K562 (cell line): ENCODE measurements around the gene GNAL. TPM values are rescaled to one million over a fixed set of nuclear protein-coding genes. Genes with fewer than 3 reads are reported as not detected.

Experiments used
- ATAC-seq: fragments of 200-7000 bp; cut with Tn5 transposase; 3 replicates; pipeline ENCODE4 v1.9.1; 2020; ENCODE audit warnings: moderate library complexity
- BruUV-seq: library from RNA; stranded (reverse); fragments of 400-500 nt; replicated peaks from 2 replicates; lab custom pipeline; 2021; lab: Mats Ljungman, UMichigan
- CTCF ChIA-PET: fragments of 300-600 bp; formaldehyde crosslinking; extraction: SDS; loops from one replicate; lab custom pipeline; 2021; ENCODE audit warnings: low intra/inter-chr PET ratio; lab: Yijun Ruan, JAX
- POLR2A ChIA-PET: fragments of 300-600, 350-650 bp; sonication (Branson Sonifier 250); formaldehyde crosslinking; extraction: SDS; loops from one replicate; lab custom pipeline; 2021; ENCODE audit warnings: antibody characterized with exemption, inconsistent platforms; lab: Yijun Ruan, JAX
- DNase-seq, 4 experiments: peaks; one replicate each; pipeline versions ENCODE4 v3.0.0 to v3.0.0-alpha.2; 2011 to 2018; ENCODE audit warnings: low spot score in 3 of 4, mixed read lengths in 3 of 4; ENCODE audit errors: extremely low read depth in 1 of 4
- FAIRE-seq: peaks from 2 replicates; lab custom pipeline; 2011; peaks lifted over from hg19 to GRCh38; lab: Jason Lieb, UNC
- H2AFZ ChIP-seq: 2 replicates; pipeline ENCODE4 v1.6.0; 2011; ENCODE audit warnings: low read depth, low read length, control low read depth, inconsistent platforms
- H3K27ac ChIP-seq: fragments of 200-600 bp; 3 replicates; pipeline ENCODE4 v1.8.0; 2011; ENCODE audit warnings: low read depth, mild to moderate bottlenecking, control low read depth, inconsistent platforms, low read length, moderate library complexity, mixed read lengths; ENCODE audit errors: extremely low read depth
- H3K27me3 ChIP-seq, 2 experiments: fragments of 300-600 bp in 1 of 2; 2 replicates in 1 of 2; 3 replicates in 1 of 2; pipeline versions ENCODE4 v1.6.0 to v1.8.0; 2011; ENCODE audit warnings: inconsistent platforms in 2 of 2, low read length in 2 of 2, mild to moderate bottlenecking in 1 of 2, mixed read lengths in 1 of 2, moderate library complexity in 1 of 2; ENCODE audit not compliant: control insufficient read depth in 2 of 2, insufficient read depth in 2 of 2
- H3K36me3 ChIP-seq: fragments of 300-600 bp; 3 replicates; pipeline ENCODE4 v1.8.0; 2011; ENCODE audit warnings: mild to moderate bottlenecking, low read length, inconsistent platforms; ENCODE audit not compliant: control insufficient read depth, insufficient read depth
- H3K4me1 ChIP-seq, 2 experiments: fragments of 200-600 bp in 1 of 2; replicated peaks in 1 of 2; 2 replicates in 1 of 2; 3 replicates in 1 of 2; pipeline versions ENCODE4 v1.5.1 to v1.8.0; 2011; ENCODE audit warnings: inconsistent platforms in 2 of 2, low read length in 2 of 2, mild to moderate bottlenecking in 1 of 2, mixed read lengths in 1 of 2, moderate library complexity in 1 of 2; ENCODE audit not compliant: control insufficient read depth in 2 of 2, insufficient read depth in 2 of 2
- H3K4me2 ChIP-seq: 2 replicates; pipeline ENCODE4 v1.6.1; 2011; ENCODE audit warnings: low read length, control low read depth, inconsistent platforms, mixed read lengths; ENCODE audit not compliant: insufficient read depth
- H3K4me3 ChIP-seq: fragments of 200-600 bp; sonication (generic), shearing (Covaris generic); 2 replicates; pipeline ENCODE4 v1.5.1; 2016; ENCODE audit warnings: control low read depth, inconsistent platforms
- H3K79me2 ChIP-seq: fragments of 200-600 bp; 3 replicates; pipeline ENCODE4 v1.8.0; 2011; ENCODE audit warnings: low read length, inconsistent platforms; ENCODE audit not compliant: control insufficient read depth, insufficient read depth
- H3K9ac ChIP-seq, 2 experiments: 2 replicates each; pipeline versions ENCODE4 v1.6.0 to v1.6.1; 2011; ENCODE audit warnings: low read depth in 2 of 2, low read length in 2 of 2, control low read depth in 1 of 2, inconsistent platforms in 1 of 2, mild to moderate bottlenecking in 1 of 2, mixed read lengths in 1 of 2; ENCODE audit not compliant: insufficient read depth in 1 of 2
- H3K9me1 ChIP-seq: one replicate; pipeline ENCODE4 v1.6.0; 2011; ENCODE audit warnings: inconsistent platforms, mild to moderate bottlenecking, low read length, moderate library complexity; ENCODE audit not compliant: control insufficient read depth, insufficient read depth
- H3K9me3 ChIP-seq: replicated peaks from 2 replicates; pipeline ENCODE4 v1.5.1; 2011; ENCODE audit warnings: low read depth, low read length, inconsistent platforms; ENCODE audit not compliant: control insufficient read depth, insufficient read depth
- H4K20me1 ChIP-seq: replicated peaks from 2 replicates; pipeline ENCODE4 v1.6.1; 2011; ENCODE audit warnings: low read length, inconsistent platforms, mixed read lengths; ENCODE audit not compliant: control insufficient read depth, insufficient read depth
- CAMTA2 ChIP-seq: fragments of 250-450 bp; sonication (Bioruptor Pico); conservative IDR thresholded peaks from 2 replicates; pipeline ENCODE4 v1.5.1; 2022
- EGR1 ChIP-seq: fragments of 450-650 bp; conservative IDR thresholded peaks from 2 replicates; pipeline ENCODE4 v1.6.1; 2017; ENCODE audit warnings: mild to moderate bottlenecking
- KDM1A ChIP-seq, 2 experiments: fragments of 450-650 bp; IDR thresholded peaks; 2 replicates each; pipeline ENCODE4 v1.6.1; 2016; ENCODE audit warnings: mild to moderate bottlenecking in 2 of 2
- PHF21A ChIP-seq: fragments of 450-650 bp; IDR thresholded peaks from 2 replicates; pipeline ENCODE4 v1.6.1; 2017; ENCODE audit warnings: low read depth, borderline replicate concordance
- PTBP1 ChIP-seq: fragments of 200-400 bp; formaldehyde crosslinking; IDR thresholded peaks from 2 replicates; pipeline ENCODE4 v1.6.1; 2017; ENCODE audit warnings: low read depth, low read length
- WGBS: fragments of 100-300 bp; shearing (Covaris generic); methylation state at CpG from one replicate; pipeline ENCODE4 v1.1.6; 2016; ENCODE audit warnings: low coverage, mixed read lengths; ENCODE audit not compliant: insufficient coverage; ENCODE audit errors: missing lambda C conversion rate; 5-methylcytosine and 5-hydroxymethylcytosine counted together
- in situ Hi-C: fragments of 300-500 bp; cut with MboI; formaldehyde crosslinking; loops from 4 replicates; pipeline ENCODE4 v1.15.0; 2018; ENCODE audit warnings: inconsistent platforms, mixed read lengths
- intact Hi-C: fragments of 100-400 bp; cut with micrococcal nuclease; formaldehyde crosslinking; loops from 2 replicates; pipeline ENCODE4 v1.14.2; 2022
- polyA plus RNA-seq, 8 experiments: library from polyadenylated mRNA; depleted of rRNA in 4 of 8; stranded (reverse) in 5 of 8; unstranded in 3 of 8; fragments of >200 nt; fragmentation: Nextera tagmentation in 2 of 8; fragmentation: Illumina TruSeq in 1 of 8; extraction: Ambion mirVana in 2 of 8; extraction: Trizol in 1 of 8; gene quantifications; 2 replicates each; pipeline versions ENCODE4 v1.2.1 to v1.2.3, GENCODE V29; 2011 to 2014; ENCODE audit warnings: inconsistent platforms in 1 of 8, missing spikeins in 1 of 8
- total RNA-seq, 7 experiments: library from RNA; depleted of rRNA in 6 of 7; stranded (reverse); fragments of >200 nt in 6 of 7; fragmentation: Illumina TruSeq in 2 of 7; extraction: Trizol in 2 of 7; gene quantifications; 2 replicates each; pipeline versions ENCODE4 v1.2.1 to v1.2.3, GENCODE V29; 2011 to 2021; ENCODE audit warnings: low replicate concordance in 1 of 7
- TF ChIP-seq, protein P1 (sequence below): sonication (generic); formaldehyde crosslinking; IDR thresholded peaks from 2 replicates; pipeline ENCODE4 v1.8.0; 2022; ENCODE audit warnings: mild to moderate bottlenecking, missing genetic modification reagents
- TF ChIP-seq, protein P2 (sequence below): sonication (generic); formaldehyde crosslinking; IDR thresholded peaks from 2 replicates; pipeline ENCODE4 v1.8.1; 2023; ENCODE audit warnings: mild to moderate bottlenecking, missing genetic modification reagents

The GNAL gene
- total and polyA plus RNA-seq, 9 of the 15 experiments (the other 6 are each of a cell fraction or from before 2014, with no cell fraction given), result under 0.01 to 0.10 (median 0.01) TPM; not detected in 5

DNA sequence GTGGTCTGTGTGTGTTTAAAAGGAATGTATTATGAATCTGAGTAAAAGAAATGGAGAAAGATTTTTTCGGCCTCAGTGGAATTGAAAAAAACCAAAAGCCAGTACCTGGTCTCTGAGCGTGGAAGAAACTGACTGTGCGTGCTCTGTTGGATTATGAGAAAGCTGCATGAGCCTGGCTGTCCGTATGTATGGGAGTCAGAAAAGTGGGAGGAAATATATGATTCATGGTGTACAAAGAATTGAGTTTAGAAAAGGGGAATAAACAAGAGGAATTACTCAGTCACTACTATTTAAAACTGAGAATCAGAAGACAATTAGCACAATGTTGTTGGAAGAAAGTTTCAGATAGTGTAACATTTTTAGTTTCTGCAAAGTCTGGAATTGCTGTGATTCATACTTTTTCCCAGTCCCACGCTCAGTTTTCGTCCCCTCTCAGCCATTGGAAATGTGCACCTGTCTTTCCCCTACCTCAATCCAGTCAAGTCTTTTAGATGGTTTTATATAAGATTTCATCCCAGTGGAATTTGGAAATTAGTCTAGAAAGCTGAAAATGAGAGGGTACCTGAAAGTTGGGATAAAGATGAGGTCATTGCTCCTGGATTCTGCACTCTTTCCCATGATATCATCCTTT is 95.7 kb downstream of the GNAL start (continued):
- TF ChIP-seq, protein P1, sequence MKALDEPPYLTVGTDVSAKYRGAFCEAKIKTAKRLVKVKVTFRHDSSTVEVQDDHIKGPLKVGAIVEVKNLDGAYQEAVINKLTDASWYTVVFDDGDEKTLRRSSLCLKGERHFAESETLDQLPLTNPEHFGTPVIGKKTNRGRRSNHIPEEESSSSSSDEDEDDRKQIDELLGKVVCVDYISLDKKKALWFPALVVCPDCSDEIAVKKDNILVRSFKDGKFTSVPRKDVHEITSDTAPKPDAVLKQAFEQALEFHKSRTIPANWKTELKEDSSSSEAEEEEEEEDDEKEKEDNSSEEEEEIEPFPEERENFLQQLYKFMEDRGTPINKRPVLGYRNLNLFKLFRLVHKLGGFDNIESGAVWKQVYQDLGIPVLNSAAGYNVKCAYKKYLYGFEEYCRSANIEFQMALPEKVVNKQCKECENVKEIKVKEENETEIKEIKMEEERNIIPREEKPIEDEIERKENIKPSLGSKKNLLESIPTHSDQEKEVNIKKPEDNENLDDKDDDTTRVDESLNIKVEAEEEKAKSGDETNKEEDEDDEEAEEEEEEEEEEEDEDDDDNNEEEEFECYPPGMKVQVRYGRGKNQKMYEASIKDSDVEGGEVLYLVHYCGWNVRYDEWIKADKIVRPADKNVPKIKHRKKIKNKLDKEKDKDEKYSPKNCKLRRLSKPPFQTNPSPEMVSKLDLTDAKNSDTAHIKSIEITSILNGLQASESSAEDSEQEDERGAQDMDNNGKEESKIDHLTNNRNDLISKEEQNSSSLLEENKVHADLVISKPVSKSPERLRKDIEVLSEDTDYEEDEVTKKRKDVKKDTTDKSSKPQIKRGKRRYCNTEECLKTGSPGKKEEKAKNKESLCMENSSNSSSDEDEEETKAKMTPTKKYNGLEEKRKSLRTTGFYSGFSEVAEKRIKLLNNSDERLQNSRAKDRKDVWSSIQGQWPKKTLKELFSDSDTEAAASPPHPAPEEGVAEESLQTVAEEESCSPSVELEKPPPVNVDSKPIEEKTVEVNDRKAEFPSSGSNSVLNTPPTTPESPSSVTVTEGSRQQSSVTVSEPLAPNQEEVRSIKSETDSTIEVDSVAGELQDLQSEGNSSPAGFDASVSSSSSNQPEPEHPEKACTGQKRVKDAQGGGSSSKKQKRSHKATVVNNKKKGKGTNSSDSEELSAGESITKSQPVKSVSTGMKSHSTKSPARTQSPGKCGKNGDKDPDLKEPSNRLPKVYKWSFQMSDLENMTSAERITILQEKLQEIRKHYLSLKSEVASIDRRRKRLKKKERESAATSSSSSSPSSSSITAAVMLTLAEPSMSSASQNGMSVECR (CRISPR knock-in tag), result no peak

DNA sequence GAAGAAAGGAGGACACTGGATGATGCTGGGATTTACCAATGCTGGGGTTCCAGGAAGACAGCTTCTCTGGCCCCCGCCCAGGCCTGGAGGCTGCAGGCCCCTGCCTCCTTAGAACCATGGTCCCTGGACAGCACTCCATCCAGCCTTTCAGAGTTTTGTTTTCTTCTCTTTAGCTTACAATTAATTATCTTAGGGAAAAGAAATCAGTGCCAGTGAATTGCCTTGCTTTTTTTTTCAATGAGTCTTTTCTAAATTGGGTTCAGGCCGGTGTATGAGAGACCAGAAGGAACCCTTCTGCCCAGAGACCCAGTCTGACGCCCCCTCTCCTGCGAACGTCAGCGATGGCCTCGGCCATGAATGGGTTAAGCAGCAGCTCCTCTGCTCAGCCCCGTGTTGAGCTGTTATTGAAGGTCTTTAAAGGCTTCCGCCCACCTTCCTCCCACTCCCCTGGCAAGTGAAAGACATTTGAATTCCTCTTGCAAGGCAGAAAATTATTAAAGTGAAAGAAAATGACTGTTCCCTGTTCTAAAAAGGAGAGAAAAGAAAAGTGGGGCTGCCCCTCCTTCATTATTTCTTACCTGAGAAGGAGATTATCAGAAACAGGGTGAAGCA is 96.5 kb downstream of the GNAL start:
- H3K27me3 ChIP-seq, result peaks cover 17 to 19% of the 10 kb centered on the region in 2 experiments; a peak in 4 of 5 replicates
- ATAC-seq (no peak), FAIRE-seq (no peak), DNase-seq (no peak)
- no peak overlapping the region for H2AFZ ChIP-seq
- H3K4me1 ChIP-seq, result no peaks in the 10 kb centered on the region
- H3K79me2 ChIP-seq, result no peaks in the 10 kb centered on the region
- no peak overlapping the region for H3K9ac ChIP-seq
- CTCF ChIA-PET, result no interaction called here
- intact Hi-C loops (no loop called here), in situ Hi-C loops (no loop called here)
- no peak overlapping the region for H3K27ac ChIP-seq
- POLR2A ChIA-PET, result no interaction called here
- TF ChIP-seq CAMTA2 (CRISPR knock-in tag), result no peak
- TF ChIP-seq PHF21A, result peak; percentile 56; the same call in 1 of the 2 replicates
- TF ChIP-seq KDM1A (IDR thresholded peaks at IDR 0.05), result peak; percentile 24 to 60; a peak in 2 of 4 replicates
- no peak for TF ChIP-seq PTBP1
- TF ChIP-seq EGR1, result peak; percentile 54
- TF ChIP-seq, protein P2, sequence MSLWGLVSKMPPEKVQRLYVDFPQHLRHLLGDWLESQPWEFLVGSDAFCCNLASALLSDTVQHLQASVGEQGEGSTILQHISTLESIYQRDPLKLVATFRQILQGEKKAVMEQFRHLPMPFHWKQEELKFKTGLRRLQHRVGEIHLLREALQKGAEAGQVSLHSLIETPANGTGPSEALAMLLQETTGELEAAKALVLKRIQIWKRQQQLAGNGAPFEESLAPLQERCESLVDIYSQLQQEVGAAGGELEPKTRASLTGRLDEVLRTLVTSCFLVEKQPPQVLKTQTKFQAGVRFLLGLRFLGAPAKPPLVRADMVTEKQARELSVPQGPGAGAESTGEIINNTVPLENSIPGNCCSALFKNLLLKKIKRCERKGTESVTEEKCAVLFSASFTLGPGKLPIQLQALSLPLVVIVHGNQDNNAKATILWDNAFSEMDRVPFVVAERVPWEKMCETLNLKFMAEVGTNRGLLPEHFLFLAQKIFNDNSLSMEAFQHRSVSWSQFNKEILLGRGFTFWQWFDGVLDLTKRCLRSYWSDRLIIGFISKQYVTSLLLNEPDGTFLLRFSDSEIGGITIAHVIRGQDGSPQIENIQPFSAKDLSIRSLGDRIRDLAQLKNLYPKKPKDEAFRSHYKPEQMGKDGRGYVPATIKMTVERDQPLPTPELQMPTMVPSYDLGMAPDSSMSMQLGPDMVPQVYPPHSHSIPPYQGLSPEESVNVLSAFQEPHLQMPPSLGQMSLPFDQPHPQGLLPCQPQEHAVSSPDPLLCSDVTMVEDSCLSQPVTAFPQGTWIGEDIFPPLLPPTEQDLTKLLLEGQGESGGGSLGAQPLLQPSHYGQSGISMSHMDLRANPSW (CRISPR knock-in tag), result no peak
- 0% methylated on average over 9 of the region's 9 CpGs for WGBS
- H3K9me3 ChIP-seq, result no peaks in the 10 kb centered on the region; the same call in 1 of the 2 replicates
- H3K4me3 ChIP-seq, result no peak overlapping the region
- no TSS peak for BruUV-seq
- no peaks in the 10 kb centered on the region for H3K9me1 ChIP-seq
- H3K36me3 ChIP-seq, result no peaks in the 10 kb centered on the region
- H3K4me2 ChIP-seq, result no peak overlapping the region
- no peaks in the 10 kb centered on the region for H4K20me1 ChIP-seq
